GM19395 (cell line): ENCODE data around the gene RNF152.

Experiments used
- ATAC-seq: cut with Tn5 transposase; IDR thresholded peaks from one replicate; pipeline ENCODE4 v1.9.1; 2021; ENCODE audit warnings: mild to moderate bottlenecking, moderate library complexity; ENCODE audit not compliant: unreplicated experiment

Gene RNF152

DNA sequence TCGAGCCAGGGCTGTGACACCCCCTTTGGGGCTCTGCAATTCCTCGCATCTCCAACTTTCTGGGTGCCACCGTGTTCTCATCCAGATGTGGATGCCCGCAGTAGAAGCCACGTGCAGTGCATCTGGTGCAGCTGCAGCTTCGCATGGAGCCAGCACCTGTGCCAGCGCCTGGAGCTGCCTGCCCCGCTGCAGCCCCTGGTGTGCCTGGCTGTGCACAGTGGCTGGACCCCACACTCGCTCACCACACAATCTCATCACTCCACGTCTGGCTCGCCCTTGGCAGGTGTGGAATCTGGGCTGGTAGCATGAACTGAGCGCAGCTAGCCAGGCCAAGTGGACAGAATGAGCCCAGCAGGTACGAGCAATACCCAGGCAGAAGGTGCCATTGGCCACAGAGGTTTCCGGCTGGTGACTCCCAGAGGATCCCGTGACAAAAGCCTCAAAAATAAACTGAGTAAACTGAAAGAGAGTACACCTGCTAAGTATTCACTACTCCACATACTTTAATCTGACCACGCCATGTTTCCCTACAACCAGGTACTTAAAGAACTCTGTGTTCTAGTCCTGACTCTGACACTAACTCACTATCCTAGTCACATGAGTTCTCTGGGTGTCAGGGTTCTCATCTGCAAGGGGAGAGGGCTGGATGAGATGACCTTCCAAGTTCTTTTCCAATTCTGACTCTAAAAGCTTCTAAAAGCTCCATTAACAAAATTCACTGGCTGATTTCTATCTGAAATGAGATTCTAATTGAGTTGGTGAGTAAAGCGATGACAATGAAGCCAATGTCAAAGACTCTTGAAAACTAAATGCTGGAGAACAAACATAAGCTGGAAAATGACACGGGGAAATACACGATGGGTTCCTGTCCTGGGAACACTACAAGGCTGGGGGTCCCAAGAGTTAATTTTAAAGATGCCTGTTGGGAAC is 37.1 kb downstream of the RNF152 start:
- no peak for ATAC-seq

DNA sequence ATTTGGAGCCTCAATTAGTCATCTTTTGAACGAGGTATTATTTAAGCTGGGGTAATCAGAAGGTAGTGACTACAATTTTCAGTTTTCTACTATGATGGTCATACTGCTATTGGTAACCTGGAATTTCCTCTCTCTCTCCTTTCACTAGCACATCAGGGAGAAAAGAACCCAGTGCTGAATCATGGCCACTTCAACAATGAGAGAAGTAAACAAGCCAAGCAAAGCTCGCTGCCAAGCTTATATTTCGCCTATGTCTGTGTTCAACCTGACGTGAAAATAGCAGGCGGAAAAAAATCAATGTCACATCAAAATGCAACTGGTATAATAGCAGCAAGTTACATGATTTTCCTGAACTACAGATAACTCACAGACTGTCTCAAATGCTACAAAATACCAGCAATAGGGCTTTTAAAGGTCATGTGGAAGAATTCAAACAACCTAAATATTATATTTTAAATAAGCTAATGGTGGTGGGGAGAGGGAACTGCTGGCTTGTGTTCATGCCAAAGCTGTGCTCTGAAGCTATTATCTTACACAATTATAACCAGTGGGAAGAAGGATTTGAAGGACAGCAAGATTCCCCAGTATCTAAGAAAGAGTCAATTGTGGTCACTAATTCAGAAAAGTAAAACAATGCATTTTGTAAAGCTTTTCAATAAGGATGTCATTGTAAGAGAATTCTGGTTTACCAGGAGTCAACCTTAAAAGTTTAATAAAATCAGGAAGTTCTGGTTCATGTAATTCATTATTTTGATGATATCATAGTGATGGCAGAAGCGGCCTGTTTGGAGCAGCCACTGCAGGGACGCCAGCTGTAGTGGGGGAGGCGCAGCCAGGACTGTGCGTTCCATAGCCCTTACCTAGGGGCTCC is 38.0 kb downstream of the RNF152 start:
- ATAC-seq = no peak

DNA sequence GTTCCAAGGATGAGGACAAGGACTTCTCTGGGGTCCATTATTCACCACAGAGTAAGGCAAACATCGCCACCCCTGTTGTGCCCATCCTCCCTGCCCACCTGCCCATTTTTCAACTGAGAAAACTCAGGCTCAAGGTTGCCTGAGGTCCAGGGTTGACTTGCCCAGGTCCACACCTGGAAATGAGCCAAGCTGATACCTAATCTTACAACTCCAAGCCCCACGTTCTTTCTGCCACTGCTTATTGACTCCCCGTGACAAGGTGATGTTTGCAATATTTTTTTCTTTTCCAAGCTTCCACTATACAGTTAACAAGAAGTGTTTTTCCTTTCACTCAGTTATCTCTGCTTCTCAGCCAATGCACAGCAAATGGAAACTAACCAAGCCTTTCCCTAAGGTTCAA is 39.0 kb downstream of the RNF152 start:
- no peak for ATAC-seq

DNA sequence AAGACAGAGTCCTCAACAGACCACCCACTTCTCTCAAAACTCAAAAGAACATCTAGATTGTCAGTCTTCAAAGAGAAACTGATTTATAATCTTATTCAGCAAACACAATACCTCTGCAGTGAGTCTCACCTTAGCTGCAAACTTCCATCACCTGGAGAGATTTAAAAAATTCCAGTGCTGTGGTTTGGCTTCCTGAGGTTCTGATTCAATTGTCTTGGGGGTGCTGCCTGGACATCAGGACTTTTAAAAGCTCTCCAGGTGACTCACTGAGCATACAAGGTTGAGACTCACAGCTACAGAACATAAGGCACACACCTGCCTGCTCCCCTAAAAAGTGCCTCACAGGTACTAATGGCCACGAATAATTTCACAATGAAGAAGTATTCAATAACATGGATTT is 40.3 kb downstream of the RNF152 start:
- ATAC-seq = no peak

DNA sequence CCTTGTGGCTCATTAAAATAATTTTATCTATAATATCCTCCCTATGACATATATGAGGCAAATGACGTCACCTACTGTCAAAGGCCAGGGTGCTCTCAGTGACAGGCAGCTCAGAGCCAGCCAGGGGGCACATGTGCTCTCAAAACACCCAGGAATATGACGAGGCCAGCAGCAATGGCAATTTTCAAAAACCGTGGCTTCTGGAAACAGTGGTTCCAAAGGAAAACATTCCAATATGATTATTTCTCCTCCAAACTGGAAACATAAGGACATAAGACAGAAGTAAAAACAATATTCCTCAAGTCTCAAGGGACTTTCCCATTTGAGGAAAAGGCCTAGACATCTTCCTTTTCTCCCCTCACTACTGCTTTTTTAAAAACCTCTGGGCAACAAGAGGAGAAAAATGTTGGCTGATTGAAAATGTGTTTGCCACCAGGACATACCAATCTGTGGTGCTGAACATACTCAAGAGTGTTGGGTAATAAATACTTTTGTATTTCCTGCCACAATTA is 40.8 kb downstream of the RNF152 start:
- no peak for ATAC-seq

DNA sequence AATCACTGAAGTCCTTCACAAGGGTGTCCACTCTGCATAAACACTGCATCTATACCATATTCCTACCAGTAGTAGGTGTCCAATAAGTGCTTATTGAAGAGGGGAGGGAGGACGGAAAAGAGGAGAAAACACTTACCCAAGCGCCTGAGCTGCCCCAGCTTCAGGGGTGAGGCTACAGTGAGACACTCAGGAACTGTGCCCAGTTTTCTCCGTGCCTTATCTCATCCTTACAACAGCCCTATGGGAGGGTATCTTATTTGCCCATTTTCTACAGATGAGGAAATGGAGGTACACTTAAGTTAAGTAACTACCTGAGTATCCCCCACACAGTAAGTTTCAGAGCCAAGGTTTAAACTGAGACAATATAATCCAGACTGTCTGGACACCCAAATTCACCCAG is 41.5 kb downstream of the RNF152 start:
- no peak for ATAC-seq

DNA sequence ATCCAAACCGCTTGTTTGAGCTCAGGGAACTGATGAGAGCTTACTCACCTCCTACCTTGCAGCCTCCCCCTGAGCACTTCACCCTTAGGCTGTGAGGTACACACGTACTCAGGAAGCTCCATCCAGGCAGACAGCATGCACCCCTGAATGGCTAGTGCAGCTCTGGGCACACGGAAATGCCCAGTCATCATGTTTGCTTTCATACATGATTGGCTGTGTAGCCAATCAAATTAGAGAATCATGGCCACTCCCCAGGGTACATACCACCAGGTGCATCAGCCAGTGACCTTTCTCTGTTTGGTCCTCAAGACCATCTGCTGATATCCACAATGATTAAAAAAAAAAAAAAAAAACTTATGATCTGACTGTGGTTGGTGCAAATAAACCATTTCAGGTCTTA is 42.1 kb downstream of the RNF152 start:
- ATAC-seq = no peak

DNA sequence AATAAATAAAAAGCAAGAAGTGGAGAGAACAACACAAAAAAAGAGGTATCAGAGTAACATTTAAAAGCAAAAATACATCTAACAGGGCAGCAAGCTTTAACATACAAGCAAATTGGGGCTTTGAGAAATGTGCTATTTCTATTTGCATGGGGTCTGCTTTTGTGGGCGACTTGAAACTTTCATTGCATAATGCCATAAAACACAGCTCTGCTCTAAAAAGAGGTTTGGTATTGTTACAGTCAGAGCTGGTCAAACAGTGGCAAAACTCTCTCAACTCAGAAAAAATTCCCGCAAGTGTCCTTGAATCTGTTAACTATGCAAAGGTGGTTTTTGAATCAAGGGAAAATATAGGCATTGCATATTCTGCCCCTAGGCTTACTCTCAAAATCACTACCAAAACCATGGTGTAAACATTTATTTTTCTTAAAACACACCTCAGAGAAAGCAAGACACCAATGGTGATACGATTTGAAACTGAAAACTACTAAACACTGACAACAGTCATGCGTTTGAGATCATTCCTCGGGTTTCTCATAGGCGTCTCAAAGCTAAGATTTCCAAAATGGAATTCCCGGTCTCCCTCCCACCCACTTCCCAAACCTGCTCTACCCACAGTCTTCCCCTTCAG is 45.5 kb downstream of the RNF152 start:
- no peak for ATAC-seq

DNA sequence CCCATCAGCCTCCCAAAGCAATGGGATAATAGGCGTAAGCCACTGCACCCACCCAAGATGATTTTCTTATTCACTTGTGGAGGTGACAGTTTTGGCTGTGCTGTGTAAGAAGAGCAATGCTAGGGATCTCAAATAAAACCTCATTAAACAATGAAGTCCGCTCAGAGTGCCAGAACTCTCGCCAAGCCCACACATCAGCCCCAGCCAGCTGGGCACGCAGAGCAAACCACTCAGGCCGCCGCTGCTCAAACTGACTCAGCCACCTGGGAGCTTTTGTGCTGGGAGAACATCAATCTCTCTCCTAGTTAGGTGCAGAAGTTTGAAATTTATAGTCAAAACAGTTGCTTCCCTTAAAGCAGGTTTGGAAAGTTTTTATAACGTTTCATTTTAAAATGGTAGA is 47.6 kb downstream of the RNF152 start:
- no peak for ATAC-seq

DNA sequence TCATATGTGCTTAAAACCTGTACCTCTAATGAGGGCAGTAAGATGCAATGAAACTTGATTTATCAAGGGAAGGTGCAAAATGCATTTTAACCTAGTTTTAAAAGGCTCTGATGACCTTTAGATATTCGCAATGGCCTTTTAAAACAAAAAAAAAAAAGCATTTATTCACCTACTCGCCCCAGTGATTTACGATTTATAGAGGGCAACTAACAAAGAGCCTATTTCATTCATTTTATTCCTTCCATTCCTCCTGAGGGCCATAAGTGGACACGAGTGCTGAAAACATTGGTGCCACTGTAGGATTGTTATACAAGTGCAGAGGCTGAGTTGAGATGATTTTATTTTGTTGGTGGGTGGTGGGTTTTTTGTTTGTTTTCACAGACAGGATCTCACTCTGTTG is 48.1 kb downstream of the RNF152 start:
- ATAC-seq = no peak

DNA sequence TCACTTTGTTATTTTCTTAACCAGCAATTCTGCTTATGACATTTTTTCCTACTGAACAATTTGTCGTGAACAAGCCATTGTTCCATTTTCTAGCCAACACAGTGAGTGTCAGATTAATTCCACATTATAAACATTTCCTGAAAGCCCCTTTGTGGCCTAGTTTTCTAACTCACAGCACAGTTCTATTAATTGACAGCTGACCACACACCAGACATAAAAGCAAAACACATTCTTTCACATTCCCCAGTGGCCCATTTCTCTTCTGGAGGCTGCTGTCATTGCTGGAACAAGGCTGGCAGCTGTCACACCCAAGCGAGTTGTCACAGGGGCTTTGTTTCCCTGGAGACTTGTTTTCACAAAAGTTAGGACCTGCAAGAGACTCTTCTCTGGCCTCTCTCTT is 50.7 kb downstream of the RNF152 start:
- no peak for ATAC-seq

DNA sequence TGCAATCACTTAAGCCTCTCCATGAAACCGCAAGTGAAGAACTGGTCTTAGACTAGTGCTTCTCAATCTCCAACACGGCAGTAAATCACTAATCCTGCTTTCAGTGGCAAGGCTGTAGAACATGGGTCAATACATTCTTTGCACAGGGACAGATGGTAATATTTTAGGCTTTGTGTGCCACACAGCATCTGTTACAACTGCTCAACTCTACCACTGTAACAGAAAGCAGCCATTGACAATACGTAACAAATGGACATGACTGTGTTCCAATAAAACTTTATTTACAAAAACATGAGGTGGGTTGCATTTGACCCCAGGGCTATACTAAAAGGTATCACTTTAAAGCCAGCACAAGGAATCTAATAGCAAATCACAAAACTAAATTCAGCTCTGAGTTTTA is 51.1 kb downstream of the RNF152 start:
- no peak for ATAC-seq

DNA sequence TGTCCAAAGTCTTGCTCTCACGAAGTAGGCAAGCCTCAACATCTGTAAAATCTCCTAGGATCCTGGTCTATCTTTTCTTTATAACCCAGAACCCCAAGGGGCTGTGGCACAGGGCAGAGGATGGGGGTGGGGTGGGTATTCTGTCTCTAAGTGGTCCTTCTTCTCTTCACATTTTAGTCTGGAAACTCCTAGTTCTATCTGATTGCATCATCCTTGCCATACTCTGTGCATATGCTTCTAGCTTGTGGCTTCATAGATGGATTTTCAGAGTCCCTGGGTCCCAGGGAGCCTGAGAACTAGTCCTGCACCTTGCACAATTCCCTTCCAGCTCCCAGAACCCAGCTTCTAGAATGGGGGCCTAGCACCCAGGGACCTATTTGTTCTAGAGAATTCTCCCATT is 52.5 kb downstream of the RNF152 start:
- ATAC-seq = no peak

DNA sequence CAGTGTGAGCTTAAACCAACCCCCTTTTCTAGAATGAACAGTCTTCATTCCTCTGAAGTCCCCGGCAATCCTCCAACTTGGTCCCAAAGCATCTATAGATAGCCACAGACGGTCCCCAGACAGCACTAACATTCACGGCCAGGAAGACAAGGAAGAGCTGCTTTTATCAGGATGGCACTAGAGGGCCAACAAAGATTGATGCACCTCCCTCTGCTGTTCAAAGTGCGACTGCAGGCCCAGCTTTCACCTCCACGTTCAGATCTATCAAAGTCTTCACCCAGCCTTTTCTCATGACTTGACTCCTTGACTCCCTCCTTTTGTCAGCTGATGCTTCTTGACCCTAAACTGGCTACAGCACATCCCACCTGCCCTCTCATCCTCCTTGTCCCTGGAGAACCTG is 54.3 kb downstream of the RNF152 start:
- no peak for ATAC-seq

DNA sequence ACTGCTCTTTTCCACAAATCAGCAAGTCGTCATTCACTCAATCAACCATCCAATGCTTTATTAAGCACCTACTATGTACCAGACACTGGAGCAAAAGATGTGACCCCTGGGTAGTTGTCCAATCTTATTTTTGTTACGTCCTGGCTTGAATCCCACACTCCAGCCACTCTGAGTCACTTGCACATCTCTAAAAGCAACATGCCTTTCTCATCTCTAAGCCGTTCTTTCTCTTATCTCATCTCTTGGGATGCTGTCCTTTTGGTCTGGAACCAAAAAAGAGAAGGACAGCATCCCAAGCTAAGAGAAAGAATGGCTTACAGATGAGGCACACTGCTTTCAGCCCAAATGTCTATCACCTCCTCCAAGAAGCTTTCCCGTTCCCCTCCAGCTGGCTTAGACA is 58.8 kb downstream of the RNF152 start:
- no peak for ATAC-seq

DNA sequence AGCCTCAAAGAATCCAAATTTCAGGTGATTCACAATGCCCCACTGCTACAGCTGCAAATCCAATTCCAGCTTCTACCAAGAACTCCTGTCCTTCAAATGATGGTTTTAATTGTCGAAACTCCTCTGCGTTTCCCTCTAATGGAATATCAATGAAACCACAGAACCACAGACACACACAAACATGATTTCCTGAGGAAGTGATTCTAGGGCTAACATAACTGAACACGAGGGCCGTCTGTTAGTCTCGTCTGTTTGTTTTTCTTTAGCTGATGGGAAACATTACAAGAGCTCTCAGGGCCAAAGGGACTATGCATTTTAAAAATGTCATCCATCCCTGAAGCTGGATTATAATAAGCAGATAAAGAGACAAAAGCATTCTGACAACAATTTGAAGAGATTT is 59.4 kb downstream of the RNF152 start:
- ATAC-seq = no peak

DNA sequence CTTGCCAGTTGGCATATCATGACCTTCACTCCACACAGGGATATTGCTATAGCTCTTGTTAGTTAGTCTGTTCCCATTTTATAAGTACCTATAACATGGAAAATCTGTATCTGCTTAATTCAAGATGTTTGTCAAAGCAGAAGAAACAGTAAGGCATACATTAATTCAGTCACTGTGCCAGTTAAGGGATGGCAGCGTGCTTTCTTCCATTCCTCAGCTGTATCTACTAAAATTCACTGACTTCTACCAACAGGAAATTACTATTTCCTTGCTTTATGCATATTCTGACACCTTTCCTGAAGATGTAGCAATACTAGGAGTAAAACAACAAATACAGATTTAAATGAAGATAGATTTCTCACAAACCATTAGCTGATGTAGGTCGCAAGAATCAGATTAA is 59.9 kb downstream of the RNF152 start:
- ATAC-seq = no peak

DNA sequence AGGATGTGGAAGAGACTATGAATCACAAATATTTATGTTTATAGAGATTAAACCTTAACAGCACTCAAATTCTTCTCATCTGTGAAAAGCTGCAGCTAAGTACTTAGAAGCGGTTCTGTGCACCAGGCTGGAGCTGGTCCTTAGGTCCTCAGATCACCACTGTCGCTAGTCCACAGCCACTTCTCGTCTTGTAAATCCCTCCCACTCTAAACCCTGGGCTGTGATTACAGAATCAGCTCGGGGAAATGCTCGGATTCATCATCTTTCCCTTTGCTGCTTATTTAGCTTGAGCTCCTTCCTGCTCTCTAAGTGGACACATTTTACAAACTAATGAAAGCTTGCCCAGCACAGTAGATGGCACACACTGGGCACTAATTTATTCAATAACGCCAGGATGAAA is 61.7 kb downstream of the RNF152 start:
- no peak for ATAC-seq

DNA sequence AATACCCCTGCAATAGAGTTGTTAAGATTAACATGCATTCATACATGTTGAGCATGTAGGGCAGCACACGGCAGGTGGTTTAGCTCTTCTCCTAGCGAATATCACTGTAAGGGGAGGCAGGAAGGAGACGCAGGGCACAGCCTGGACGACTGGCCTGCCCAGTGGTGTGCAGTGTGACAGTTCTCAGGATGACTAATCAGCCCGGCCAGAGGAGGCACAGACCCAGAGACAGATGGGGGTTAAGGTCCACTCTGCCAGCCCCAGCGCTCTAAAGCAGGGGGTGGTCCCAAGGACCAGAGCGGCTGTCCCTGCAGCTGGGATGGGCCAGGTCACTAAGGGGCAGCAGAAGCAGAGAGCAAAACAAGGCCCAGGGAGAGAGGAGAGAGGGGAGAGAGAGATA is 63.7 kb downstream of the RNF152 start:
- no peak for ATAC-seq

DNA sequence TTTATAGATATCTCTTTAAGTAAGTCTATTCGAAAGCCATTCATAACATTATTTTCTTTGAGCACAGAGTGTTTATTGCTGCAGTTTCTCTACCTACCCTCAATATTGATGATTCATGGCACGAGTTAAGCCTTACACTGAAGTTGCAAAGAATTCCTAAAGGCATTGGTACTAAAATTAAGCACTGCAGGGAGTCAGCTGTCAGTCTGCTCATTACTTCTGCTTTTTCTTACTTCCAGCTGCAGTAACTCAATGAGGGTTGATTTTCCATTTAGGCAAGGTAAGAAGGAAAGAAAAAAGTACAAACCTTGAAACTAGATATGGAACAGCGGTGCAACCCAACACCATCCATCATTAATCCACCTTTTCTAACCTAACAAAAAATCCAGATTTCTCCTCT is 65.2 kb downstream of the RNF152 start:
- ATAC-seq = no peak

DNA sequence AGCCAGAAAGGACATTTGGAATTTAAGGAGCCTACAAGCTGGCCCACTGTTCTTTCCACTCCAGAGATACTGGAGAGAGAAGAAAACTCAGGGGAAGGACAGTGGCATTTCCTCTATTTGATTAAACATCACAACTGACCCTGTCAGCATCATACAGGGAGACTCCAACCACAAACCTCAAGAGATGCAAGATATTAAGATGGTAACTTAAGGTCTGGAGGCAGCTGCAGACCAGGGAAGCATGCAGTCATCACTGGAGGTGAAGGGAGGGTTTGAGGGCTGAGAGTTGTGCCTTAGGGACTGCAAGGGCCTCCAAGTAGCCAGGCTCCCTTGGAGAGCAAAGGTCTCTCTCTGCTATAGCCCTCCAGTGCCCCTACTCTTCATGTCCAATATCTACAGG is 67.4 kb downstream of the RNF152 start:
- ATAC-seq = no peak
